Activated CD4-positive, alpha-beta T cell treated with anti-CD3 and anti-CD28 coated beads, Interleukin-2, Interleukin-4, amounts not matched to agents 100 ng/mL and 50 ng/mL, durations not matched to agents 16 hours and 8 hours (primary cell): ENCODE results near the gene HIVEP1.
"Not testable (repeated sequence)": the region's sequence is repeated elsewhere in the genome, so short reads cannot be mapped to it uniquely, and the experiment has no call there.

Experiments
- DNase-seq: peaks from one replicate; pipeline ENCODE4 v3.0.0-alpha.2; 2020; ENCODE audit warnings: low spot score

HIVEP1 gene

GRCh38 chr6:12118607-12119006, 106.5 kb downstream of the HIVEP1 start:
- no peak for DNase-seq

GRCh38 chr6:12119085-12119588, 107.0 kb downstream of the HIVEP1 start:
- peak; percentile 76 for DNase-seq

DNA sequence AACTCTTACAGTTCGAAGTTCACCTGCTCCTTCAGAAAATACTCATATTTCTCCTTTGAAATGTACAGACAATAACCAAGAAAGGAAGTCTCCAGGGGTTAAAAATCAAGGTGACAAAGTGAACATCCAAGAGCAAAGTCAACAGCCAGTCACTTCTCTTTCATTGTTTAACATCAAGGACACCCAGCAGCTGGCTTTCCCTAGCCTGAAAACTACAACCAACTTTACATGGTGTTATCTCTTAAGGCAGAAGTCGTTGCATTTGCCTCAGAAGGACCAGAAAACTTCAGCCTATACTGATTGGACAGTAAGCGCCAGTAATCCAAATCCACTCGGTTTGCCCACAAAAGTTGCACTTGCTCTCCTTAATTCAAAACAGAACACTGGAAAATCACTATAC, 113.3 kb downstream of the HIVEP1 start:
- no peak for DNase-seq

GRCh38 chr6:12126051-12126450, 113.9 kb downstream of the HIVEP1 start:
- no peak for DNase-seq

- DNase-seq, result no peak
Measured at GRCh38 chr6:12129523-12129922, 117.4 kb downstream of the HIVEP1 start.

- no peak for DNase-seq
Measured at GRCh38 chr6:12132351-12133222, 120.5 kb downstream of the HIVEP1 start.

DNA sequence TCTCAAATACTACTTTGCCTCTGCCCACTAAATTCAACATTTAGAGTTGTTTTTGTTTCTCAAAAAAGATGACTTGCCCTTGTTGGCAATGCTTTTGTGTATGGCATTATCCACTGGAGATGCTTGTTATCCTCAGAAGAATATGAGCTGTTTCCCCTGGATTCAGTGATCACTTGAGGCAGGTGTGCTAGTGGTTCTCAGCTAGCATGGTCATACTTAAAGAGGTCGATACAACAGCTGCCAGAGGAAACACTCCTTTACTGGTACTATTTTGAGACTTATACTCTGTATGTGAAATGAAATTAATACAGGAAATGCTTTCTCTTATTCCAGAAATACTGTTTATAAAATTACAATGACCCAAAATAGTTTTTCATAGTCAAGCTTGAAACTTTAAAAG, 122.5 kb downstream of the HIVEP1 start:
- DNase-seq, result no peak

GRCh38 chr6:12134991-12135390, 122.9 kb downstream of the HIVEP1 start:
- no peak for DNase-seq

- no peak for DNase-seq
Measured at GRCh38 chr6:12136905-12137304, 124.8 kb downstream of the HIVEP1 start.

DNA sequence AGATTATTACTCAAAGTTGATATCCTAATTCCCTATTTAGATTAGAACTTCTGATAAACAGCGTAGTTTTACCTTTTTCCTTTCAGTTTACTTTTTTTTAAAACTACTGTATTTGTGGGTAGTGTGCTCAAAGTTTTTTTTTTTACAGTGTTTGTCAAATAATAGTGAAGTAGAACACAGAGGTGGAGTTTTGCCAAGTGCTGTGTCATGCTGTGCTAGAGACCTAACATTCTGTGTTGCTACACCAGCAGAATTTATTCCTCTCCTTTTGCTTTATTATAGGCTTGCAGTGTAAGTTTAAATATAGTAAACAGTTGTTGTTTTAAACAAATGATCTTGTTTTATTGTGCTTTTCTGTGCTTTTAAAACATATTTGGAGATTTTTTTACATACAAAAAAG, 125.4 kb downstream of the HIVEP1 start:
- DNase-seq, result no peak

- DNase-seq, result peak; percentile 24
Measured at GRCh38 chr6:12138381-12138780, 126.3 kb downstream of the HIVEP1 start.

- DNase-seq, result no peak
Measured at GRCh38 chr6:12138936-12139335, 126.8 kb downstream of the HIVEP1 start.

DNA sequence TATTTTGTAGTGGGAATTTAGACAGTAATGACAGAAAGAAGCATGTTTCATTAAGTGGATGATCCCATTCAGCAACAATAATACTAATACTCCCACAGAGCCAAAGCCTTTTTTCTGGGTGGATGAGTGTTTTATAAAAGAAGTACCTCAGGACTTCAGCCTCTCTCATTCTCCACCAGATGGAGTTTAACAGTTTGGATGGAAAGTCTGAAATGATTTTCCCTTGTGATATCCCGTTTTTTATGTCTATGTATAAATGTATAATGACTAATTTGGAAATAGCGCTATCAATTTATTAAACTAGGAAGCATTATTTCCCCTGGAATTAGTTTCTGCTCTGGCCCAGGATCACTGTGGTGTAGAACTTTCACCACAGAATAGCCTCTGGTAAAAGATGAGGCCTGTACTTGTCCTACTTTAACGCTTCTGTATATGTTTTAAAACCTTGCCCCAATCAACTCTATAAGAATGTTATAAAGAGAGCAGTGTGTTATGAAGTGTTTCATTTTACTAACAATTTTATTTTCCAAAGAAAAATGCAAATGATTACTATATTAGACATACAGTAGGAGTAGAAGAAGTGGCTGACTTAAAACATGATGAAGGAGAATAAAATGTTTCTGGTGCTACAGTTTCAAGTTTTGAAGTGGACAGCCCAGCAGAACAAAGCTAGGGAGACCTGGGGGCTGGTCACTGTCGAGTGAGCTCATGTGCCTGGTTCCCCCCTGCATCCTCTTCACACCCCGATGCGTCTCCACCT, 135.6 kb downstream of the HIVEP1 start:
- no peak for DNase-seq

GRCh38 chr6:12148317-12148801, 136.2 kb downstream of the HIVEP1 start:
- no peak for DNase-seq

GRCh38 chr6:12148841-12149240, 136.7 kb downstream of the HIVEP1 start:
- DNase-seq, result no peak

DNA sequence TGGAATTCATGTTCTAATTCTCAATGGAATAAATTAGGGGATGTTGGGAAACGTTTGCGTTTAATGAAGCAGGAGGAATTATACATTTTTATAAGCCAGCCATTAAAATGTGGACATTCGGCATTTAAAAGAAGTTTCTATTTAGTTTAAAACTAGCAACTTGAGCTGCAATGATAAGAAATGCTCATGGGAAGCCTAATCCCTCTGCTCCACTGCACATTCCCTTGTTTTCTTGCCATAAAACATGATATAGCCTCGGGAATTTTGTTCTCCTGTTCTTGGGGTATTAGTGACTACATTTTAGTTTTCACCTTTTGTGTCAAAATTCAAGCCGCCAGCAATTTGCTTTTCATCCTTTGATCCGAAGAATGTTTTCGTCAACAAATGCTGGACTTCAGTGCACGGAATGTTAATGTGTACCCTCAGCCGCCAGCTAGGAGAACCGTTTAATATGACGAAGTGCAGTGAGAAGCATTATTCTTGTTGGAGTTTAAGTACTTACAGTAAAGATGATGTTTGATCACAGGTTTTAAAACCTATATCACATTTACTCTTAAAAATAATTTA, 137.9 kb downstream of the HIVEP1 start:
- DNase-seq, result no peak

GRCh38 chr6:12150812-12151432, 138.8 kb downstream of the HIVEP1 start:
- peak; percentile 9 for DNase-seq

DNA sequence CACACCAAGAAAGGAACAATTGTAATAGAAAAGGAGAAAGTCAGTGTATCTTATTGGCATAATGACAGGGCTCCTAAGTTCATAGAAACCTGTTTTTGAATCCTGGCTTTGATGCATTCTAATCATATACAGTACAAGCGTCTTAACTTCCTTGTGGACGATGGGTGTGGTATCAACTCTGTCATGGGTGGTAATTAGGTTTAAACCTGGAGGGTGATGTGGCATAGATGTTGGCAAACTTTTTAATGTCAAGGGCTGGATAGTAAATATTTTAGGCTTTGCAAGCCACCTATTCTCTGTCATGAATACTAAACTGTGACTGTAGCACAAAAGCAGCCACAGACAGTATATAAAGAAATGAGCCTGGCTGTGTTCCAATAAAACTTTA, 139.3 kb downstream of the HIVEP1 start:
- DNase-seq, result no peak

DNA sequence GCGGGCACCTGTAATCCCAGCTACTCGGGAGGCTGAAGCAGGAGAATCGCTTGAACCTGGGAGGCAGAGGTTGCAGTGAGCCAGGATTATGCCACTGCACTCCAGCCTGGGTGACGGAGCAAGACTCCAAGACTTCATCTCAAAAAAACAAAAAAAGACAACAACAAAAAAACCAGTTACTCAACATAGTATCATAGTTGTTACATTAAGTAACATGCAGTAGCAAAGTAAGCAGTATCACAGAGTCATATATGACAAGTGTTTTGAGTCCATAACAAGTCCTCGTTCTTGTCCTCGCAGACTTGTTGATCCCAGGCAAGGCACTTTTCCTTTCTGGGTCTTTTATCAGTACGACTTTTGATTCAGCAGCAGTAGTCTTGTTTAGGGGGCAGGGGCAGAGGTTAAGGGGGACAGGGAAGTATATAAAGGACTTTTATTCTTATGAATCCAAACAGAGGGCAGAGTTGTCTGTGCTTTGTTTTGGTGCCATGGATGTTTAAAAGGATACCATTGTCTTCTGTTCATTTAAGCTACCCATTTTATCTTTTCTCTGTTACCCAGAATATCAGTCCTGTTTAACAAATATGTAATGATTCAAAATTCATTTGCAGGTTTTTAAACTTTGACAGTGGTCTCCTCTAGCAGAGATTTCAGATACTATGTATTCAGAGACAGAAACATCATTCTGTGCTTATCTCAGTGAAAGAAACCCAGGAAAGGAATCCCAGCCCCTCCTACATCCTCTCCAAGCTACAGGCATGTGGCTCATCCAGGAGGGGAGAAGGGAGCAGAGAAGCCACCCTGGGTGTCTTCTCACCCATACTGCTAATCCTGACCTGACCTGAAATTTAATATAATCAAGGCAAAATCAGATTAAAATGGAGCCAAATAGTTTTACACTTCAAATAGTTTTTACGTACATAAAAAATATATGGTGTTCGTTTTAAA, 140.2 kb downstream of the HIVEP1 start:
- no peak for DNase-seq

GRCh38 chr6:12155769-12156168, 143.7 kb downstream of the HIVEP1 start:
- not testable (repeated sequence) for DNase-seq
